DMS79 (cell line): Measurements from ENCODE around the gene SCN4B.
"Not testable (repeated sequence)": the region's sequence is repeated elsewhere in the genome, so short reads cannot be mapped to it uniquely, and the experiment has no call there.

Source experiments
- DNase-seq: peaks from one replicate; lab custom pipeline; 2025; lab: John Stamatoyannopoulos, UW

Gene SCN4B, protein sequence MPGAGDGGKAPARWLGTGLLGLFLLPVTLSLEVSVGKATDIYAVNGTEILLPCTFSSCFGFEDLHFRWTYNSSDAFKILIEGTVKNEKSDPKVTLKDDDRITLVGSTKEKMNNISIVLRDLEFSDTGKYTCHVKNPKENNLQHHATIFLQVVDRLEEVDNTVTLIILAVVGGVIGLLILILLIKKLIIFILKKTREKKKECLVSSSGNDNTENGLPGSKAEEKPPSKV

DNA sequence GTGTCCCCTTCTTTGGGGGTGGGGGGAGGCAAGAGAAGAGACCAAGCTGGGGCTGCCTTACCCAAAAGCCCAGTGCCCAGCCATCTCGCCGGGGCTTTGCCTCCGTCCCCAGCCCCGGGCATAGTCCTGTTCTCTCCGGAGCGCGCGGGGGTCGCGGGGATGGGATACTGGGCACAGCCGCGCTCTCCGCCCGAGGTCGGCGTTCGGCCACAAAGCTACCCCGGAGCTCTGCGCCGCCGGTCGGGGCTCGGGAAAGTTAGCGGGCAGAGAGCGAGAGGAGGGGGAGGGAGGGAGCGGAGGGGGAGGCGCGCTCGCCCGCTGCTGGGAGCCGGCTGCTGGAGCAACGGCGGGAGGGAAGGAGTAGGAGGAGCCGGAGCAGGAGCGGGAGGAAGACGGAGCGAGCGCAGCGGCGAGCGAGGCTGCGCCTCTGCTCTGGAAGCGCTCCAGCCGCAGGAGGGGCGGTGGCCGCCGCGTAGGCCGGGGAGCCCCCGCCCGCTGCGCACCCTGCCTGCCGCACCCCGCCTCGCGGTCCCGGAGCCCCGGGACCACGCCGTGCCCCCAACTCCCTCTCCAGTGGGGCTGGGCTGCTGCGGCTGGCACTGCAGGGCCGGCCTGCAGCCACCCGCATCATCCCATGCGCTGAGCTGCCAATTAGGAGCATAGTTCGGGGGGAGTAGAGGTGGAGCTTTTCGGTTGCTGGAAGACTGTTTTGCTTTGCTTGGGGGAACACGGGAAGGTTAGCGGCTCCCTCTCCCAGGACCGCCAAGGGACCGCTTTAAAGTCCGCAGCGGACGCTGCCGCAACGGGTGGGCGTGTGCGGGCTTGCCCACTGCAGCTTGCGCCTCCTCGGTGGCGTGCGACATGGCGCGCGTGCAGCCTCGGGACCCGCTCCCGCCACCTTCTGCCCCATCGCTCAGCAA lies at the start of gene SCN4B:
Gene SCN4B (minus strand): TSS at position 272 of the 920 bp plus-strand sequence. CDS start 150 bp downstream, at position 122.
- DNase-seq = no peak

DNA sequence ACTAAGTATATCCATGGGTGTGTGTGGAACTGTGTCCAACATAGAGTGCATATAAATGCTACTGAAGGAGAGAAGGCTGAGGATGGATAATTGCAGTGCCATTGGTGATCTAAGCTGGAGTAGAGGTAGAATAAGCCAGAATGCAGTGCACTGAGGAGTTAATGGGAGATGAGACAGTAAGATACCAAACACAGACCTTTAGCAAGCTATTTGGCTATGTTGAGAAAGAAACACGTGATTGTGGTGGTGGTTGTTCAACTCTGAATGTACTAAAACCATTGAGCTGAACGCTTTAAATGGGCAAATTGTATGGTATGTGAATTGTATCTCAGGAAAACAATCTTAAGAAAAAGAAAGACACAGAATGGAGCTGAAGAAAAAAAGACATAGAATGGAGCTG lies 49.3 kb upstream of the SCN4B start:
- DNase-seq = no peak

DNA sequence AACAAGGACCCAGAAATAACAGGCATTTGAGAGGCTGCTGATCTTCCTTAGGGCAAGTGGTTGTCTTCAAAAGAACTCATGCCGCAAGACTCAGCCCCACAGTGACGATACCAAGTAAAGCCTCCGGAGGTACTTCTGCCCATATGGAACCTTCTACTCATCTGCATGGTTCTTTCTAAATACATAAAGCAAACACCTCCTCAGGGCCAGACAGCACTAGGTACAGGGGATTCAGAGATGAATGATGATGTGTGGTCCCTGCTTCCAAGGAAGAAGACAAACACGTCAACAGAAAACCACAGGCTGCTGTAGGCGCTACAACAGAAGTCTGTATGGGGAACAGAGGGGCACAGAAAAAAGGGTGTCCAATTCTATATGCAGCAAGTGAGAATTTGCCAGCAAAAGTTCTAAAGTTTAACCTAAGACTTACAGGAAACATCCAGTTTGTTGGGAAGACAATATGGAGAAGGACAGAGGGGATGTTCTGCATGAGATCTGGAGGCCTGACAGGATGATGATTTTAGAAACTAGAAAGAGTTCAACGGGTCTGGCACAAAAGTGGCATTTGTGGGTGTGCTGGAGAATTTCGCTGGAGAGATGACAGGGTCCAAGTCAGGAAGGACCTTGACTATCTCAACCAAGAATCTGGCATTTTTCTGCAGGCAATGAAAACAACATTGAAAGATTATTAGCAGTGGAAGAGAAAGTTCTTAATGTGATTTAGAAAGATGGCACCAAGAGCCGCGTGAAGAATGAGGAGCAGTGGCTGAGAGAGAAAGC lies 48.5 kb upstream of the SCN4B start:
- no peak for DNase-seq

DNA sequence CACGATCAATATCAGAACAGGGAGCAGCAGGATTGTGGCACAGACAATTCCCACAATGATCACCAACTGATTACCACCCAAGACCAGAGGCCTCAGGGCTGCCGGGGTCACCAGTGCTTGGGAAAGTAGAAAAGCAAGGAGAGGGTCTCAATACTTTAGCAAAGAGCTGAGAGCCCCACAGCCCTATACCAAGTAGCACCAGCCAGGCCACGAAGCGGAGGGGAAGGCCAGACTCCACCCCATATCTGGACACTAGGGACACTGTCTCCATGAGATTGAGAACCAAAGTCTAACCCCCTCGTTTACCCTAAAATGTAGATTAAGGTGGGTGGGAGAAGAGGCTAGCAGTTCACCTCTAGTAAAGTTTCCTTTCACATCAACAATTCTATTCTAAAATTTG lies 47.9 kb upstream of the SCN4B start:
- DNase-seq = no peak

DNA sequence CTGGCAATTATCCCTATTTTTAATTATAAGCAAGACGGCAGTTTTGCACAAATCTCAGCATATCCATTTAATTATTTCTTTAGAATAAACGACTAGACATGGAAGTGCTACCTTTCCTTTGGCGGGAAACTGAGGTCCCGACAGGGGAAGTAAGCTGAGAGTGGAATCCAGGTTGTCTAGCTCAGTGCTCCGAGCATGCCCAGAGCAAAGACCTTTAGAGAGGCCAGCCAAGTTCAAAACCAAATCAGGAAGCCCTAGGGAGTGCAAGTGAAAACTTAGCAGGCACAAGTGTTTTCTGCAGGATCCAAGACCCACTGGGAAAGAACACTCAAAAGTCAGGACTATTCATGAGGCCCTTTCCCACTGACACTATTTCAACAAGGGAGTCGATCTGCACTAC lies 46.5 kb upstream of the SCN4B start:
- DNase-seq = no peak

DNA sequence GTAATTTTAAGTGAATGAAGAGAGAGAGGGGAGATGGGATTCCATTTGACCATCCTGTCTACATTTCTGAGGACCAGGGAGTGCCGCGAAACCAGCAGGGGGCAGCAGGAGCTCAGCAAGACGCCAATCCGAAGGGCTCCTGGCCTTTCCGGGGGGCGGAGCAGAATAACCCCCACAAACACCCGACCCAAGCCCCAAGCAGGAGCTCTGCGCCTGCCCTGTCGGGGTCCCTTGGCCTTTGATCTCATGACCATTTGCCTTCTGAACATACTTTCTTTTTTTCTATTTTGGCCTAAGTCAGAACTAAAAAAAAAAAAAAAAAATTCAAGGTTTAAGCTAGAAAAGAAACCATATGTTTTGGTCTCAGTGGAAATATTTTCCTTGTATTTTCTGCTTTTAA lies 45.7 kb upstream of the SCN4B start:
- DNase-seq = peak; percentile 20

DNA sequence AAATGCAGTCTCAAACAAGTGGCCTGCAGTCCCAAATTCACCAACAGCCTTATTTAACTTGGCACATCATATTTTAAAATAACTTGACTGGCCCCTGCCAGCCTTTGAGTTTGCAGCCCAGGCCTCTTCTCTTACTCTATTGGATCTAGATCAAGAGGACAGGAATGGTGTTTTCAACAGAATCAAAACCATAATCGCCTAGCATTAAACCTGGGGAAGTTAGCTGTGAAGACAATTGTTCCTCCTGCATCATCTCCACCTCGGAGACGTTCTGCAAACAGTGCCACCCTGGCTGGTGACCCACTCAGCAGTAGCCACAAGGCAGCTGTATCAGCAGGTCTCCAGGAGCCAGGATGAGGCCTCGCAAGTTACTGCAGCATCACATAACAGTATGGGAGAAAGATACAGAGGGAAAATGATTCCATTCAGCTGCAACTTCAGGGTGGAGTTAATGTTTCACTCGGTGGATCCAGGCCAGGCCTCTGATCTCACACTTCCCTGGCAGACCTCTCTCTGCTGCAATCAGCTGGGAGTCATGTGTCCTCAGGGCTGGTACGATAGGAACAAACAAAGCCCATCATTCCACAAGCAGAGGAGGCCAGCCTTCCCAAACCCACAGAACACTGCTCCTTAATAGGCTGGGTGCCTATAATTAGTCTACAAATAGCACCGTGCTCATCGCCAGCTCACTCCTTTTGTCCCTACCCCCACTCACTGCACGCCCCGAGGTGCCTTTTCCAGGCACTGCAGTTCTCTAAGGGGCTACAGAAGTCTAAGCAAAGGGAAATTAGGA lies 42.4 kb upstream of the SCN4B start:
- no peak for DNase-seq

DNA sequence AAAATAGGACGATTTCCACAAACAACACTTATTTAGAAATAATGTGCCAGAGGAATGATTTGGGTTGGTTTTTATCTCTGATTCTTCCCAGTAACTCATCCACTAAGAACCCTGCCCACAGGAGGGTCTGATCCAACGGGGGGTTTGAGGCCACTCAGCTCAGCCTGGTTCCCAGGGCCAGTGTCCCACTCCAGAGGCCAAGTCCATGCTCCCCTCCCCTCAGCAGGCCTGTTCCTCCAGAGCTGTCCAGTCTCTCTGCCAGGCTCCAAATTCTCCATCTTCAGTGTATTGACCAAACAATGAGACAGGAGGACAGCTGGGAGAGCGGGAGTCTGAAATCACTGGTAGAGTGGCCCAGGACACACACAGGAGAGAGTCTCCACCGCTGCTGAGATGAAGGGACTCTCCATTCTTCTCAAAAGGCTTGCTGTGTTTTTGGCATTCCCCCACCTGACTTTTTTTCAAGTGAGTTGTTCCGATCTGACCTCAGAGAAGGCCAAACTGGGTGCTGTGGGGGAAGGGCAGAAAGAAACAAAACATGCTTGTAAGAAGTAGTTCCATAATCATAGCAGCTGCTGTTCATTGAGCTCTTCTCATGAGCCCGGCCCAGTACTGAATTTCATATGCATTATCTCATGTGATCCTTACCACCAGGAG lies 41.4 kb upstream of the SCN4B start:
- DNase-seq = no peak

DNA sequence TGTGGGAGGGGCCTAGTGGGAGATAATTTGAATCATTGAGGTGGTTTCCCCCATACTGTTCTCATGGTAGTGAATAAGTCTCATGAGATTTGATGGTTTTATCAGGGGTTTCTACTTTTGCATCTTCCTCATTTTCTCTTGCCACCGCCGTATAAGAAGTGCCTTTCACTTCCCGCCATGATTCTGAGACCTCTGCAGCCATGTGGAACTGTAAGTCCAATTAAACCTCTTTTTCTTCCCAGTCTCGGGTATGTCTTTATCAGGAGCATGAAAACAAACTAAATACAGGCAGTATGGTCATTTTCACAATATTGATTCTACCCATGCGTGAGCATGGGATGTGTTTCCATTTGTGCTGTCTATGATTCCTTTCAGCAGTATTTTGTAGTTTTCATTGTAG lies 40.2 kb upstream of the SCN4B start:
- DNase-seq = not testable (repeated sequence)

DNA sequence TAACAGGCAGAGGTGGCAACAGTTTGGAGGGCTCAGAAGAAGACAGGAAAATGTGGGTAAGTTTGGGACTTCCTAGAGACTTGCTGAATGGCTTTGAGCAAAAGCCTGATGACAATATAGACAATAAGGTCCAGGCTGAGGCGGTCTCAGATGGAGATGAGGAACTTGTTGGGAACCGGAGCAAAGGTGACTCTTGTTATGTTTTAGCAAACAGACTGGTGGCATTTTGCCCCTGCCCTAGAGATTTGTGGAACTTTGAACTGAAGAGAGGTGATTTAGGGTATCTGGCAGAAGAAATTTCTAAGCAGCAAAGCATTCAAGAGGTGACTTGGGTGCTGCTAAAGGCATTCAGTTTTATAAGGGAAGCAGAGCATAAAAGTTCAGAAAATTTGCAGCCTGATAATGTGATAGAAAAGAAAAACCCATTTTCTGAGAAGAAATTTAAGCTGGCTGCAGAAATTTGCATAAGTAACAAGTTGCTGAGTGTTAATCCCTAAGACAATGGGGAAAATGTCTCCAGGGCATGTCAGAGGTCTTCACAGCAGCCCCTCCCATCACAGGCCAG lies 38.4 kb upstream of the SCN4B start:
- not testable (repeated sequence) for DNase-seq

DNA sequence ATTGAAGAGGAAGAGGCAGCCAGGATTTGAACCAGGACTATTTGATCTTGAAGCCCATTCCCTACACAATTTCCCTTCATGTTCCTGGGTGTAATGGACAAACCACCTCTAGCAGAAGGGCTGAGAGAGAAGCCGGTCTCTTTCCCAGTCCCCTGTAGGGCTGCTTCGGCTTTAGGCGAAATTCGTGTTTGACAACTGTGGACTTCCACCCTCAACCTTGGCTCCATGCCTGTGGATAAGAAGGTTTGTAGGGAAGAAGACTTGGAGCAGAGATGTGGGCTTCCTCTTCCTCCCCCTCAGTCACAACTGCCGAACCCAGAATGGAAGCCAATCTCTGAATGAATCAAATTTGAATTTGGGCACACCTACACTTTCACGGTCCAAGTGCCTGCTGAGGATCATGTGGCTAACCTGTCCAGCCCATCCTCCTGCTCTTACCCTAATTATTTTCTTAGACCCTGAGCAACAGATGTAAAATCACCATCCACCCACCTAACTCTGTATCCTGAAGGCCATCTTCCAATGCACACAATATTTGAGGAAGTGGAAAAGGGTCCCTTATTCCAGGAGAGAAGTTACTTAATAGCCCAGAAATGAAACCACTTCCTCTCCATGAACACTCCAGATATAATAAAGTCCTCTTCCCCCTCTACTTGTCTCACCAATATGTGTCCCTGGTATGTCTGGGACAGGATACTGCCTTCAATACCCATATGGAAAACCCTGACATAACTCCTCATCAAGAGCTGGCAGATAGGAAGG lies 33.9 kb upstream of the SCN4B start:
- no peak for DNase-seq

DNA sequence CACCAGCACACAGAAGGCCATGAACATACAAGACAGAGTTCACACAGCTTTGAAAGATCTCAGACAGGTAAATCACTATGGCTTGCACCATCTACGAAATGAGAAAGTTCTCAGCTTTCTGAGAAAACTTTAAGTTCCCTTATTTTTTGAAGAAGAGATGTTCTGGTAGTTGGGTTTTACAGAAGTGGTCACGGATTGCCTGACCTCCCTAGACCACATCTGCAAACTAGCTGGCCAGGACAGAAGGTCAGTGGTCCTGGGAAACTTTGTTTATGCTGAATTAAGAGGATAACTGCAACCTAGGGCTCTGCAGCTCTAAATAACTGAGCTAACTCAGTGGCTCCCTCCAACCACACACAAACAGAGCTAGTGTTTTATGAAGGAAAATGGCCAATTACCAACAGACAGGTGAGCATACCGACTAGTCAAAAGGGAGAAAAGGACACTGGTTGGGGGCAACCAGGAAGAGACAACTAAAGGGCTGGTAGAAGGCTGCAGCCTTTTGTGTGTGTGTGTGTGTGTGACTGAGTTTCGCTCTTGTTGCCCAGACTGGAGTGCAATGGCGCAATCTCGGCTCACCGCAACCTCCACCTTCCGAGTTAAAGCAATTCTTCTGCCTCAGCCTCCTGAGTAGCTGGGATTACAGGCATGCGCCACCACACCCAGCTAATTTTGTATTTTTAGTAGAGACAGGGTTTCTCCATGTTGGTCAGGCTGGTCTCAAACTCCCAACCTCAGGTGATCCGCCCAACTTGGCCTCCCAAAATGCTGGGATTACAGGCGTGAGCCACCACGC lies 32.4 kb upstream of the SCN4B start:
- no peak for DNase-seq

DNA sequence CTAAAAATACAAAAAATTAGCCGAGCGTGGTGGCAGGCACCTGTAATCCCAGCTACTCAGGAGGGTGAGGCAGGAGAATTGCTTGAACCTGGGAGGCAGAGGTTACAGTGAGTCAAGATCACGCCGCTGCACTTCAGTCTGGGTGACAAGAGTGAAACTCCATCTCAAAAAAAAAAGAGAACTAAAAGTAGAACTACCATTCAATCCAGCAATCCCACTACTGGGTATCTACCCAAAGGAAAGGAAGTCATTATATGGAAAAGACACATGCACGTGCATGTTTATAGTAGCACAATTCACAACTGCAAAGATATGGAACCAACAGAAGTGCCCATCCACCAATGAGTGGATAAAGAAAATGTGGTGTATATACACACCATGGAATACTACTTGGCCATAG lies 31.1 kb upstream of the SCN4B start:
- not testable (repeated sequence) for DNase-seq

DNA sequence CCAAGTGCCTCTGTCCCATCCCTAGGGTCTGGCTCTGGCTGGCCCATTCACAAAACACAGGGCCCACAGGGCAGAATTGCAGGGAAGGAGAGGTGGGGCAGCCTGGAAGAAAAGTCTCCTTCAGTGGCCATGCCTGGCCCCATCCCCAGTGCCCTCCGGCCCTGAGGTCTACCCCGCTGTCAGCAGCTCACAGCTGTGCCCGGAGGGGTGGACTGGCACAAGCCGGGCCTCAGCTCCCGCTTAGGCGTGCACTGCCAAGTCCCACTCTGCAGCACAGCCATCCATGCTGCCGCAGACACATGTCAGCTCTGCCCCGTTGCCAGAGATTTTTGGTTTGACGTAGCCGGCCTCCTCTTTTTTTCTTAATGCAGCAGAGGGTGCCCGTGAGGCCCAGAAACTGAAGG lies 27.7 kb upstream of the SCN4B start:
- DNase-seq = no peak

DNA sequence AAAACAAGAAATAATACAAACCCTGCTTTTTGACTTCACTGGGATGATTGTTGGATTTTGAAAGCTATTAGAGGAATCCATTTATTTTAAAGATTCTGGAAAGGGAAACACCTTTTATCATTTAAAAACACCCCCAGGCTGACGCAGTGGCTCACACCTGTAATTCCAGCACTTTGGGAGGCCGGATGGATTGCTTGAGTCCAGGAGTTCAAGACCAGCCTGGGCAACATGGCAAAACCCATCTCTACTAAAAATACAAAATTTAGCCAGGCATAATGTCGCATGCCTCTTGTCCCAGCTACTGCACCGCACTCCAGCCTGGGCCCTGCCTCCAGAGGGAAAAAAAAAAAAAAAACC lies 24.1 kb upstream of the SCN4B start:
- DNase-seq = no peak

DNA sequence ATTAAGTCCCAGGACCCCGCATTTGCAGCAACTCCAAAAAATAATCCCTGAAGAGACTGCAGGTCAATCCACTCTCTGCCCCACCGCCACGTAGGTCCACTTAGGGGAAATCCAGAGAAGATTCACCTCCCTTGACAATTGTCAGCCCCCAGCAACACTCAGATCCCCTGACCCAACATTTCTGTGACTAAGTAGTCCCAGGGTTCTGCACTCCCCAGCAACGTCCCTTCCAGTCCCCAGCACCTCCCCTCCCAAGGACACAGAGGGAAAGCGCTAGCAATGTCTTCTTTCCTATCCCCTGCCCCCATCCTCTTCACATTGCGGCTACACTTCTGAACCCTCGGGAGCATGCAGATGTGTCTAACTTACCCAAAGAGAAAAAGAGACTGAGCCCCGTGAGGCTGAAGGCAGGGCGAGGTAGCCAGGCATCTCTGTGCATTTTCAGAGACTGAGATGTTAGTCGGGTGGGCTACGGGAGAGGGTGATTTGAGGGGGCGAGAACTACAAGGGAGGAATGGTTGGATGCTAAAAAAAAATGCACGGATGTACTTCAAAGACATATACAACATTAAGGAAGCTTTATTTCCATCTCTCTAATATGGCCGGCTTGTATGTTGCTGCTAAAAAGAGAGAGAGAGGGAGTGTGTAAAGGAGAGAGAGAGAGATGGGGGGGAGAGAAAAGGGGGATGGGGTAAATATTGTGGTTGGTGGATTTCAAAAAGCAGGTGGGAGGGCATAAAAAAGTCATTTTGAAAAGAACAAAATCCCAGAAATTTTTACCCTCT lies 23.6 kb upstream of the SCN4B start, which contains the start of gene SCN2B:
Gene SCN2B (minus strand): TSS at position 647 of the 785 bp plus-strand sequence. CDS start 208 bp downstream, at position 439.
- no peak for DNase-seq

DNA sequence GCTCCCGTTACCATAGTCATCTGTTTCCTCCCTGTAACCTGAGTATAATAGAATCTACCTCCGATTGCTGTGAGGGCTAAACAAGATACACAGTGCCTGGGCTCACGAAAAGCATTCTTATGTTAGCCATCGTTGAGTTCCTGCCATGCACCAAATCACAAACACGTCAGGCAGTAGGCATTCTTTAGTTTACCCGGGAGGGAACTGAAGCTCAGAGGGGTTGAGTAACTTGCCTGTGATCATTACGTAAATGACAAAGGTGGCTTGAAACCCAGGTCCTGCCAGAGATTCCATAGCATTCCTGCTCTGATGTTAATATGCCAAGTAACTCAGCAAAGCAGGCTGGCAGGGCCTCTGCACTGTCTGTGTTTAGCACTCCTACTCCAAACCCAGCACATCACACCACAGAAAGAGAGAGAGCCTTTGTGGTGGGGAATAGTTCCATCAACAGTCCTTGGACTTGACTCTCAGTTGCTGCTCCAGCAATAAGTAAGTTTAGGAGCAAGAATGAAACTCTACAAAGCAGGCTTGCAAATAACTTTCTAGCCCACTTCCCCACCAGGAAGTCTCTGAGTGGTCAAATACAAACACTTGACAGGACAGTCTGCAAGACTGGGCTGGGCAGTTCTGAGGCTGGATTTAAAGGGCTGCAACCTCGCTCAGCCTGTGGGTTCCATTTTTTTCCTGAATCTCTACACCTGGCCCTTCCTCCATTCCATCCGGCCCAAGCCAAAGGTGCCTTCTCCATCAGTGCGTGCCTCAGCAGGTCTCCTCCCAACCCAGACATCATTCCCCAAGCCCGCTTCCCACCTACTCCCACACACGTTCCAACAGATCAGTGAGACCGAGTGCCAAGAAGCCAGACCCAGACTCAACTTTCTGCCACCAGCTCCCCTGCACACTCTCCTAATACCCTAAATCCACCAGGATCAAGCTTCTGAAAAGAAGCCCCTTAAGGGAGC lies 22.7 kb upstream of the SCN4B start:
- DNase-seq = no peak
